AG08395 (cell line): ENCODE measurements around the gene TDRD1.
A peak's percentile ranks its signal among the peaks of the same experiment; 100 is the strongest.

Experiments used
- DNase-seq: peaks from one replicate; pipeline ENCODE4 v3.0.0; 2012; ENCODE audit warnings: mixed read lengths, low spot score

TDRD1 gene

GRCh38 chr10:114174695-114175188 lies 4.4 kb upstream of the TDRD1 start:
- peak; percentile 15 for DNase-seq

DNA sequence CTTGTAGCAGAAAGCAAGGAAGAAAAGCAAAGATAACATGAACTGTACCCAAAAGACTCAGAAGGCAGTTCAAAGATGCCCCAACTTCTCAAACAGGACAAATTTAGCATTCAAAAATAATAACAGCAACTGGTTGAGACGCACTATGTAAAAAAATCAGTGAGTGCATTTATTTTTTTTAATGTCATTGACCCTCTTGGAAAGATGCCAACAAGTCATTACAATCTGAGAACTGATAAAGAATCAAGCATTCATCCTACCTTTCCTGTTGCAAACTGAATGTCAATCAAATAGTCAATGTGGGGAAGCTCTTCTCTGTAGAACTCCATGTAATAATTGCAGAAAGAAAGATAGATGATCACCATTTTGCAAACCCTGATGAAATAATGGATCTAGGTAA lies 3.5 kb upstream of the TDRD1 start:
- no peak for DNase-seq

- no peak for DNase-seq
Observed at GRCh38 chr10:114176511-114176910, 2.6 kb upstream of the TDRD1 start.

DNA sequence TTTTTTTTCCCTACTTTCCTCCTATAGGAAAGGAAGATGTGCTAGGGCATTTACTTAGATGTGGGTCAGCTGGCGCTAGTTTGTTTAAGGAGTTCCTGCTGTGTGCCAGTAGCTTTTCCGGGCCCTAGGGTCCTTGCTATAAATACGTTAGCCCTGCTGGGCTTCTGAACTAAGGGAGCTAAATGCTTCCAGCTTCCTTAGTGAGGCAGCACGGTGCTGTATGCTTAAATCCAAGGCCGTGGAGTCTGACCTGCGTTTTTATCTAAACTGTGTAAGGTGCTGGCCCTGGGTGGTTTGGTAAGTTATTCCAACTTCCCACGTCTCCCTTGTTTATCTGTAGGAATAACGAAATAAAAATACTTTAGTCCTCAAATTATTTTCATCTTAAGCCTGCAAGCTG lies 594 bp downstream of the TDRD1 start:
- DNase-seq, result no peak

DNA sequence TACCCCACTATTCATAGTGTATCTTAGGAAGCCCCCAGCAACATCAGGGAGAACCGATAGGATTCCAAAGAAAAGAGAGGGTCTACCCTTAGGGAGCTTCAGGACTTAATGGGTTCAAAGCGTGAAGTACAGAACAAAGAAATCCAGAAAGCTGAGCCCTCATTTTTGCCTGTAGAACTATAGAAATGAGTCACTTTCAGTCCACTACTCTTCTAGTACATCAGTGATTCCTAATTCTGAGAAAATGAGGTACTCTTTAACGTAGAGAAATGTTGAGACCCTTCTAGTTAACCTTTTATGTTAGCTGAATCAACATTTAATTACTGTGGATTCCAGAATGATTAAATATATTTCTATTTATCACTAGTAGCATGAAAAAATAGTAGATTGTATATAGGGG lies 1.8 kb downstream of the TDRD1 start:
- no peak for DNase-seq

DNA sequence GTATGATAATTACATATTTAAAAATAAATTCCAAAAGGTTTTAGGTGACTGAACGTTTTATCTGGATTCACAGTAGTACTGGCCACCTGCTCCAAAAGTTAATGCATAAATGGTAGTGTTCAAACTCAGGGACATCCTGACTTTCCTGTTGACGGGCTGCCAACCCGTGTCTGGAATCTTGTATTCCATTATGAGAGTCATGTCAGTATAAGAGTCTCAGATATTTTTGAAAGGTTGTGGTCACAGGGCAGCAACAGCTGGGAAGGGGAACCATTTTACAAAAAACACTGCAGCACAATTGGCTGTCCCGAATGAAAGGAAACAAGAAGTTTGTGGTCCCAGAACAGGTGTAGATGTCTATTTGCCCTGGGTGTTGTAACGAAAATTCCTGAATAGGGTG lies 2.8 kb downstream of the TDRD1 start:
- DNase-seq, result no peak

GRCh38 chr10:114183563-114183962 lies 4.4 kb downstream of the TDRD1 start:
- no peak for DNase-seq

- DNase-seq, result no peak
Observed at GRCh38 chr10:114184276-114184675, 5.1 kb downstream of the TDRD1 start.

DNA sequence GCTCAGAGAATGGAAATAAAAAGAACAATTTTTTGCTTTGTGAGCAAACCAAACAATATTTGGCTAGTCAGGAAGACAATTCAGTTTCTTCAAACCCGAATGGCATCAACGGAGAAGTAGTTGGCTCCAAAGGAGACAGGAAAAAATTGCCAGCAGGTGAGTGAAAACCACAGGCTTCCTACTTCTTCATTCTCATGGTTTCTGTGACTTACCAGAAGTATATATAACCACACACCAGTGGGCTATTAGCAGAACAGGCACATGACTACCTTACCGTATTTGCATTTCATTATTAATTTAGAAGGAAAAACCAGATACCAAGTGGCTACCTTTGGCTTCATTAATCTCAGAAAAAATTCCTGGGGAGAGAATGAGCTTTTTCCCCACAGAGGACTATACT lies 8.8 kb downstream of the TDRD1 start:
- no peak for DNase-seq

- DNase-seq, result no peak
Observed at GRCh38 chr10:114188900-114189299, 9.7 kb downstream of the TDRD1 start.

DNA sequence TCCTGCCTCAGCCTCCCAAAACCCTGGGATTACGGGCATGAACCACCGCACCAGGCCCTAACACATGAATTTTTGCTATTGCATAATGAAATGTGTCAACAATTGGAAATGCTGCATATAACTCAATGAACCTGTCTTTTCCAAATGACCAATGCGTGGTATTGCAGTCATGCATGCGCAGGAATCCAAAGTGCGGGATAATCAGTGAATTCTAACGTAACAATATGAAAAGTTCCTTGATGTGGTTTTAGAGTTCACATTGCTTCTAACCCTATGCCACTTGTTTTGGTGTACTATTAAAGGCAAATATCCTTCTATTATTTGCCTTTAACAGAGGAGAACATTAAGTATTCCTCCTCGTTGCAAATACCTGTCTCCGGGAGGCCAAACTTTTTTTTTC lies 10.5 kb downstream of the TDRD1 start:
- DNase-seq, result no peak

- DNase-seq, result no peak
Observed at GRCh38 chr10:114195079-114195478, 15.9 kb downstream of the TDRD1 start.

DNA sequence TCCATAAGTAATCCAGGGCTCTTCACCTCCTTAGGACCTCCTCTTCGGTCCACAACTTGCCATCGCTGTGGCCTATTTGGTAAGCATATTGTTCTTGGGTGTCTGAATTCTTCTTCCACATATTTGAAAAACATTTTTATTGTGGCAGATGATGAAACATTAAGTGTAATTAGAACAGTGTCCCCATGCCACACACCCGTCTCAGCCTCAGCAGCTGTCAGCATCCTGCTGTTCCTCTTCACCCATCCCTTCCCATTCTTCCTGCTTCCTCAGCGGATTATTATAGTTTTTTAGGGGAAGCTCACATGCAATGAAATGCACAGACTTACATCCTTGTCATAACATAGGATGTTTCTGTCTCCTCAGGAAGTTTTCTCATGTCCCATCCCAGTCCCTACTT lies 20.1 kb downstream of the TDRD1 start:
- no peak for DNase-seq

- DNase-seq, result no peak
Observed at GRCh38 chr10:114202812-114203211, 23.7 kb downstream of the TDRD1 start.

DNA sequence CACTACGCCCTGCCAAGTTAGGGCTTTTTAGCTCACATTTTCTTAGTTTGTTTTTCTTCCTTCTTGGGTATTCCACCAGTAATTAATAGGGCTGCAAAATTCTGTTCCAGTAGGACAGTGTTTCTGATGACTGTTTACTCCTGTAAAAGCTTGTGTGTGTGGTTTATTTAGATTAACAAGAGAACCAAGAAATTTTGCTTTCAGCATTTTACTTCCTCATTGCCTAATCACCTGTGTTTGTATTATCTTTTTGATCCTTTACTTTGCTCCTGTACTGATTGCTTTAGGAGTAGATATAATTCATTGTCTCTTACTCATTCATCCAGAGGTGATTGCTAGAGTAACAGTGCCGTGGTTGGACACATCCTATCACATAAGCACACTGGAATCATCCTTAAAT lies 27.7 kb downstream of the TDRD1 start:
- no peak for DNase-seq

DNA sequence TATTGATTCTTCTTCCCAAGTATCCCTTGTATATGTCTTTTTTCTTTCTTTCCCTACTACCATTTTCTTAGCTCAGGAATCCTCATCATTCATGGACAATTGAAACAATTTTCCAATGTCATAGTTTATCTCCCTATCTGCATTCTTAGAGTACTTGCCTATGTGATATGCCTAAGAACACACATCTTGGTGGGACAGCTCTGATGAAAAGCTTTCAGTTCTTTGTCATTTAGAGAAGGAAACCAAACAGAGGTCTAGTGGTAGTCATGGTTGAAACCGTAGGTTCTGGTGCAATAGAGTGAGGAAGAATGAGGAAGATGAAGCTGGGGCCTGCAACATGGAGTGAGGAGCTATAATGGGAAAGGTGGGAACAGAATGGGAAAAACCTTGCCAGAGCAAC lies 28.2 kb downstream of the TDRD1 start:
- DNase-seq, result no peak

DNA sequence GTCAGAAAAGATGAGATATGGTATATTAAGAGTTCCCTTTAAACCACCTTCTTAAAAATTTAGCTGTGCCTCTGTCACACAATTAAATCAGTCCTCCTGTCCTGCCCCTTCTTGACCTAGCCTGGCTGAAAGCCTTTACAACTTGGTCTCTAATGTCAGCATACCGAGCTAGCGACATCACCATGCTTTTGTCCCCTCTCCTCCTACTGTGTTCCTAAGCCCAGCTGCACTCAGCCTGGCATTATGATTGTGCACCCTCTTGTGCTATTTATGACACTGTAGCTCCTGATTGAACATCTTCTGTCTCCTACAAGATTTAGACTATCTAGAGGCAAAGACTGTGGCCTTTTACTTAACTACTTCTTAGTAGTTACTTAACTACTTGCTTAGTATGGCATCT lies 29.2 kb downstream of the TDRD1 start:
- DNase-seq, result no peak

DNA sequence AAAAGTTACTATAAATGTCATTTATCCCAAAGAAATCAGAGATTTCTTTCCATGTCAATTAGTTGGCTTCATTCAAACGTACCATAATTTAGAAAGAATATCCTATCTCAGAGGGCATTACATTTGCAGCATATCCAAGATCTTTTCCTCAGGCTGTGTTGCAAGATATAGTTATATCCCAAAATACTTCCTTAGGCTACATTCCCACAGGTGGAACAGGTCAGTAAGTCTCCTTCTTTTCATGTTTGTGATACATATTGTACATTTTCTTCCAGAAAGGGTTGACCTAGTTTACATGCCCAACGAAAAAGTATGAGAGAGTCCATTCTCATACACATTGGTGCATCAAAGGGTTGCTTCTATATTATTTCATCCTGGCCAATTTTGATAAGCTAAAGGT lies 33.0 kb downstream of the TDRD1 start:
- no peak for DNase-seq

DNA sequence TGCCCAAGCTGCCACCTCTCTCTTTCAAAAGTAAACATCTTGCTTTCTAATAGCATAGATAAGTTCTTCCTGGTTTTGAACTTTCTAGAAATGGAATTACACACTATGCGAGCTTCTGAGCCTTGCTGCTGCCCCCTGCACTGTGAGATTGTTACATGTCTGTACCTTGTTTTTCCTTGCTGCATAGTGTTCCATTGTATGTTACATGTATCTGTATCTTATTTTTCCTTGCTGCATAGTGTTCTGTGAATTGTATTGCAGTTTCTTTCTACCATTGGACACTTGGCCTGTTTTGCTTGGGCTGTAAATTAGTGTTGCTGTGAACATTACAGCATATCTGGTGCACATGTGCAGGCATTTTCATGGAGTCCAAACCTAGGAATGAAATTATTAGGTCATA lies 35.9 kb downstream of the TDRD1 start:
- DNase-seq, result no peak

- no peak for DNase-seq
Observed at GRCh38 chr10:114220281-114220680, 41.1 kb downstream of the TDRD1 start.

DNA sequence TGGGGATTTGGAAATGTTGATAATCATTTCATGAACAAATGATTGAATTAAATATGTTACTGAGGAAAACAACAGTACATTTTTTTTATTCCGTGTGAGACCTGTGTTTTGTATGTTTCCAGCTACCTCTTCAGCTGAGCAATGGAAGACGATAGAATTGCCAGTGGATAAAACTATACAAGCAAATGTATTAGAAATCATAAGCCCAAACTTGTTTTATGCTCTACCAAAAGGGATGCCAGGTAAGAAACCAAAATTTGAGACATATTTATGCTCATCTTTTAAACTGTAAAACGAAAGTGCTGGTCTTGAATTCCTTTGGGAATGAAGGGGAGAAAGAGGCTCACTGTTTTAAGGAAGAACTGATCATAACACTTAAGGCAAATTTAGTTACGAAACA lies 42.1 kb downstream of the TDRD1 start:
- DNase-seq, result no peak

GRCh38 chr10:114223066-114223465 lies 43.9 kb downstream of the TDRD1 start:
- DNase-seq, result no peak

GRCh38 chr10:114228156-114228555 lies 49.0 kb downstream of the TDRD1 start:
- DNase-seq, result no peak

- DNase-seq, result no peak
Observed at GRCh38 chr10:114232561-114233176, 53.5 kb downstream of the TDRD1 start.

- DNase-seq, result no peak
Observed at GRCh38 chr10:114233482-114233881, 54.3 kb downstream of the TDRD1 start.
